Measurements from ENCODE around the gene ANGEL1.

- no peak for TF ChIP-seq CTCF (conservative IDR thresholded peaks at IDR 0.05 in 1 of 2, IDR thresholded peaks at IDR 0.05 in 1 of 2; ENCODE audit: low read depth in 1 of 2, low read length in 2 of 2)
- TF ChIP-seq EZH2 (IDR thresholded peaks at IDR 0.05; ENCODE audit: low read length, missing control alignments), result no peak
These were observed 52.1 kb downstream of the ANGEL1 start for GRCh38 chr14:76760331-76761135.
